Measurements from ENCODE around the gene MCC.

DNA sequence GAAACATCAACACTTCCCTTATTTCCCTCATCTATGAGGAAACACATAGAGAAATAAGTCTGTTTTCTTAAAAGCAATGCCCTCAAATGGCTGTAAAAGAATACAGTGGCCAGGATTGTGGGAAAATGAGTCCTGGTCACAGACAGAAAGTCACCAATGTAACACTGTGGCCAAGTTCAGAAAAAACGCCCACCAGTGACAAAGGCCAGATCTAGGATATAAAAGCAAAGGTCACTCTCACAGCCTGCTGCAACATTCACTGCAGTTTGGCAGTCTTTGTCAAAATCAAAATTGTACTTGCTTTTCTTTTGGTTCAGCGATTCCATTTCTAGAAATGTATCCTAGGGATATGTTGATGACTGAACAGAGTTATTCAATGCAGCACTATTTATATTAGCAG is 84.0 kb downstream of the MCC start:
- TF ChIP-seq, protein P1, sequence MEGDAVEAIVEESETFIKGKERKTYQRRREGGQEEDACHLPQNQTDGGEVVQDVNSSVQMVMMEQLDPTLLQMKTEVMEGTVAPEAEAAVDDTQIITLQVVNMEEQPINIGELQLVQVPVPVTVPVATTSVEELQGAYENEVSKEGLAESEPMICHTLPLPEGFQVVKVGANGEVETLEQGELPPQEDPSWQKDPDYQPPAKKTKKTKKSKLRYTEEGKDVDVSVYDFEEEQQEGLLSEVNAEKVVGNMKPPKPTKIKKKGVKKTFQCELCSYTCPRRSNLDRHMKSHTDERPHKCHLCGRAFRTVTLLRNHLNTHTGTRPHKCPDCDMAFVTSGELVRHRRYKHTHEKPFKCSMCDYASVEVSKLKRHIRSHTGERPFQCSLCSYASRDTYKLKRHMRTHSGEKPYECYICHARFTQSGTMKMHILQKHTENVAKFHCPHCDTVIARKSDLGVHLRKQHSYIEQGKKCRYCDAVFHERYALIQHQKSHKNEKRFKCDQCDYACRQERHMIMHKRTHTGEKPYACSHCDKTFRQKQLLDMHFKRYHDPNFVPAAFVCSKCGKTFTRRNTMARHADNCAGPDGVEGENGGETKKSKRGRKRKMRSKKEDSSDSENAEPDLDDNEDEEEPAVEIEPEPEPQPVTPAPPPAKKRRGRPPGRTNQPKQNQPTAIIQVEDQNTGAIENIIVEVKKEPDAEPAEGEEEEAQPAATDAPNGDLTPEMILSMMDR (IDR thresholded peaks at IDR 0.05; ENCODE audit: poor library complexity): no peak
- TF ChIP-seq EZH2 (IDR thresholded peaks at IDR 0.05; ENCODE audit: borderline replicate concordance) (no peak), EZH2phosphoT487 (IDR thresholded peaks at IDR 0.05; ENCODE audit: low read depth, severe bottlenecking, unreplicated experiment) (no peak)

All from hepatocyte (in vitro differentiated cells).